ENCODE measurements around the gene SLC17A4.
"Not testable (repeated sequence)": the region's sequence is repeated elsewhere in the genome, so short reads cannot be mapped to it uniquely, and the experiment has no call there.

Gene SLC17A4, protein sequence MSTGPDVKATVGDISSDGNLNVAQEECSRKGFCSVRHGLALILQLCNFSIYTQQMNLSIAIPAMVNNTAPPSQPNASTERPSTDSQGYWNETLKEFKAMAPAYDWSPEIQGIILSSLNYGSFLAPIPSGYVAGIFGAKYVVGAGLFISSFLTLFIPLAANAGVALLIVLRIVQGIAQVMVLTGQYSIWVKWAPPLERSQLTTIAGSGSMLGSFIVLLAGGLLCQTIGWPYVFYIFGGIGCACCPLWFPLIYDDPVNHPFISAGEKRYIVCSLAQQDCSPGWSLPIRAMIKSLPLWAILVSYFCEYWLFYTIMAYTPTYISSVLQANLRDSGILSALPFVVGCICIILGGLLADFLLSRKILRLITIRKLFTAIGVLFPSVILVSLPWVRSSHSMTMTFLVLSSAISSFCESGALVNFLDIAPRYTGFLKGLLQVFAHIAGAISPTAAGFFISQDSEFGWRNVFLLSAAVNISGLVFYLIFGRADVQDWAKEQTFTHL

DNA sequence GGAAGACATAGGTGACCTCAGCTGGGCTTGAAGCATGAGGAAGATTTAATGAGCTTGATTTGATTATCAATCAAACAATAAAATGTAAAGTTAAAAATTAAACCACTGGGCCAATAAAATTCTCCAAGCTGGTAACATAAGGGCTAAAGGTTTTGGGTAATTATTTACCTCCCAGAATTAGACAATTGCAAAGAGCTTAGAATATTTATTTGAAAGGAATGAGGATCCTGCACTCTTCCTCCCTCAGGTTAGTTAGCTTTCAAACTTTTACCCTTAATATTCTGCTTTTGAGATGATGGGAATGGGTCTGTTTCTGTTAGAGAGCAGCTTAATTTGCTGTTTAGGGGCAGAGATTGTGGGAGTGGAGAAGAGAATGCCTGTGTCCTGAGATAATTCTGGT lies at the start of gene SLC17A4:
Gene SLC17A4 (plus strand): TSS at position 208 of the 400 bp plus-strand sequence. CDS start 7,221 bp downstream, outside the sequence.
- DNase-seq = no peak

DNA sequence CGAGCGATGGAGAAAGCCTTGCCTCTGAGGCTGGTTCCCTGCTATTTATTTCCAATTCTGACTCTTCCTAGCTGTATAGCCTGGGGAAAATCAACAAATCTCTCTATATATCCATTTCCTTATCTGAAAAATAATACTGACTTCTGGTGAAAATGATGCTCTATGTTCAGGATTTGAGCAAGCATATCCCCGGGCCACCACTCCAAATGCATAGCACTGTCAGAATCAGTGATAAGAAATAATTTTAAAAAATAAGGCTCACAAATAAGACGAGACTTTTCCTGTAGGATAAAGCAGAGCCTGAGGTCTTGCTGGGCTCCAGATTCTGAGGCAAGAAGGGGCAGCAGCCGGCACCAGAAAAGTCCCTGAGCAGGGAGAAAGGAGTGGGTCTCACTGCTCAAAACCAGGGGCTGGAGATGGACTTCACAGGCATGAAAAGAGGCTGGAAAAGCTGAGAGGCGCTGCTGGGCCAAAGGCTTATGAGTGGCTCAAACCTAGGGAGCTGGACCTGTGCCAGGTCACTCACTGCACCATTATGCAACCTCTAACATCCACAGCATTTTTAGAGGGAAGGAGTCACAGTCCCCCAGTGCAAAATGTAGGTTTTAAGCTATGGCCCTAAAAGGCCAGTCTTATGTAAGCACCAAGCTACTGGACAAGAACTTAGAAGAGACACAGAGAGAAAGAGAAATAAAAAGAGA lies 48.1 kb upstream of the SLC17A4 start:
- DNase-seq = no peak

DNA sequence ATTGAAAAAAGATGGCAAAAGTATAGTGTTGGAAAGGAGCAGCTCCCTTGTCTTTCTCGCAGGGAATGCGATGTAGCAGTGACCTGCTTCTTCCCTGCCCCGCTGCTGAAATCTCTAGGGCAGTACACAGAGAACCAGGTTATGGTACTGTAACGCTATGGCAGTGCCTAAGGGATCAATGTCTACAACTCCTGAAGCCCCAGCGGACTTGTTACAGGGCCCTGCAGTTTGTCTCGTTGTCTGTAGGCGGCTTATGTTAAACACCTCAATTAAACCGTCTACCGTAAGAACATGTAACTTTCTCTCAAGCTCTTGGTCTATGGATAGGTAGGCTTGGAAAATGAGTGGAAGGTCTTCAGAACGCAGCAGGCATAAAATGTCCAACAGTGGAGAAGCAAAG lies 44.8 kb upstream of the SLC17A4 start:
- no peak for DNase-seq

DNA sequence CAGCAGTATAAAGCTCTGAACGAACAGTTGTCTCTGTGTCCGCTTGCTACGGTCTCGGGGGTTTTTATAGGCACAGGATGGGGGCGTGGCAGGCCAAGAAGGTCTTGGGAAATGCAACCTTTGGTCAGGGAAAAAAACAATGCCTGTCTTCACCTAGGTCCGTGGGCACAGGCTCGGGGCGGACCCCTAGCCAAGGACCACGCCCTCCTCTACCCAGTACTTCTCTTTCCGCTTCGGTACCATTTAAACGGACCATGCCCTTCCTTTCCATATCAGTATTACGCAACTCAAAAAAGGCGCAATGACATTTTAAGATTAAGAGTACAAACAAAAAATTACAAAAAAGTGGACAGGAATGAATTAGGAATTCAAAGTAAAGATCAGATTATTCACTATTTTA lies 44.3 kb upstream of the SLC17A4 start:
- no peak for DNase-seq

DNA sequence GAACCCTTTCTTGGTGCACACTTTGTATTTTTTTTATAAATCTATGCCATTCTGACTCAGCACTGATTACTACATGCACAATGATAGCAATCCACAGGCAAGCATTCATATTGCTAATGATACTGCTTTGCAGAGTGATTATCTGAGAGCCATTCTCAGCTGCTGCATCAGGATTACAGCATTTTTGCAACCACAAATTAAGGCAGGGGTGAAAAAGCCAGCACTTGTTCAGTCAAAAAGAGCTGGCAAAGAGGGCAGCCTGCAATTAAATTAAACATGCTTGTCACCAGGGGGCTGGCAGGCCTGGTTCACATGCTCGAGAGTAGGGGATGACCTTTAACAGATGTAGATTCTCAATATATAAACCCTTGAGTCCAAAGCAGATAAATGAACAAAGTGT lies 40.7 kb upstream of the SLC17A4 start:
- no peak for DNase-seq

DNA sequence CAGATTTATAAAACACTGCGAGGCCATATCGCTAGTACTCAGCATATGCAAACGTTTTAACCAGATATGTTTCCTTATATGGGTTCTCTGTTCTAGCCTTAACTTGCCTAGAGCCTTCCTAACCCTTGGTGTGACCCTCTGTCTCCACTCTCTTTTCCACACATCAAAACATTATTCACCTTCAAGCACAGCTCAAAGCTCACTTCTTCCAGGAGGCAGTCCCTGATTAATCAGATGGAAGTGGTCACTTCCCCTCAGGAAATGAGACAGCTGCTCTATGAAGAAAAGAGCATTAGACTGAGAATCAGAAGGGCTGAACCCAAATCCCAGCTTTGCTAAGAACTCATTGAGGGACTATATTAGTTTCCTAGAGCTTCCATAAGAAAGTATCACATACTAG lies 39.8 kb upstream of the SLC17A4 start:
- no peak for DNase-seq

DNA sequence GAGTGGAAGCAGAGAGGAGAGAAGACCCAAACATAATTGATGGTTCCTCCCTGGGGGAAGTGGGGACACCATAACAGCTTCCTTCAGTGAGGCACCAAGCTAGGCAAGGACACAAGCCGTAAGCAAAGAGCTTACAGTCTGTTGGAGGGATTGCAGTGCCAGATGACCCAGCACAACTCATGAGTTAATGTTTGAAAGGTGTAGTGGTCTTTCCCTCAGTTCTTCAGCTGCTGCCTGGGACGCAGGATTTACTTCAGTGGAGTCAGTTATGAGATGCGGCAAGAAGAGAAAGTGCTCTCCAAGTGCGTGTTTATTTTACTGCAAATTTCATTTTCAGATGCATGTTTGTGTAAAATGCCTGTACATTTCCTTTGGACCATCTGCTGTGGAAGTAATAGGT lies 38.7 kb upstream of the SLC17A4 start:
- no peak for DNase-seq

DNA sequence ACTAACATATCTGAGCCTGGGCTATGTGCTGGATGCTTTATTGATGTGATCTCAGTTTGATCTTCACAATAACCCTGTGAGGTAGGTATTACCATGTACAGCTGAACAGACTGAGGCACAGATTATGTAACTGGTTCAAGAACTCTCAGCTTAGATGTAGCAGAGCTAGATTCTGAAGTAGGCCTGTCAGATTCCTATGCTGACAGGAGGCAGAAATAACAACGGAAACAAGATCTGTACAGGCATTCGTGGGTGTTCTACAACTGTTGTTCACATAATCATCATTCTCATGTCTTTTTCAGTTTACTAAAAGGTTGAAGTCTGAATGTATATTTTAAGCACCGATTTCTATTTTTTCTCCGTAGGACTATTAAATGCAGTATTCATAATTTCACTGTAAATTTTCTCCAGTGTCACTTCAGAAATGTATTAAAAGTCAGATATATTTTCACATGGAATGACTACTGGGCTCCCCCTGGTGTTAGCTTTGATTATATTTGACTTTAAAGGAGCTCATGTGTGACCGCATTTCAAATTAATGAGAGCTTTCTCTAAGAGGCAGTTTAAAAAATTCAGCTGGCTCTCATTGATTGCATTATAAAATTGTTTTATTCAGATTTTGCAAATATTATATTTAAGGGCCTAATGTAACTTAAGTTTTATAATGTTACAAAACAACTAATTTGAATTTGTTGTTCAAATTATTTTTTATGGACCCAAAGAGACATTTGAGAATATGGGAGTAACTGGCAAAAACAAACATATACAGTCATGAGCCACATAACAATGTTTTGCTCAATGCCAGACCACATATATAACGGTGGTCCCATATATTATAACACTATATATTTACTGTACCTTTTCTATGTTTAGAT lies 36.4 kb upstream of the SLC17A4 start:
- DNase-seq = no peak

DNA sequence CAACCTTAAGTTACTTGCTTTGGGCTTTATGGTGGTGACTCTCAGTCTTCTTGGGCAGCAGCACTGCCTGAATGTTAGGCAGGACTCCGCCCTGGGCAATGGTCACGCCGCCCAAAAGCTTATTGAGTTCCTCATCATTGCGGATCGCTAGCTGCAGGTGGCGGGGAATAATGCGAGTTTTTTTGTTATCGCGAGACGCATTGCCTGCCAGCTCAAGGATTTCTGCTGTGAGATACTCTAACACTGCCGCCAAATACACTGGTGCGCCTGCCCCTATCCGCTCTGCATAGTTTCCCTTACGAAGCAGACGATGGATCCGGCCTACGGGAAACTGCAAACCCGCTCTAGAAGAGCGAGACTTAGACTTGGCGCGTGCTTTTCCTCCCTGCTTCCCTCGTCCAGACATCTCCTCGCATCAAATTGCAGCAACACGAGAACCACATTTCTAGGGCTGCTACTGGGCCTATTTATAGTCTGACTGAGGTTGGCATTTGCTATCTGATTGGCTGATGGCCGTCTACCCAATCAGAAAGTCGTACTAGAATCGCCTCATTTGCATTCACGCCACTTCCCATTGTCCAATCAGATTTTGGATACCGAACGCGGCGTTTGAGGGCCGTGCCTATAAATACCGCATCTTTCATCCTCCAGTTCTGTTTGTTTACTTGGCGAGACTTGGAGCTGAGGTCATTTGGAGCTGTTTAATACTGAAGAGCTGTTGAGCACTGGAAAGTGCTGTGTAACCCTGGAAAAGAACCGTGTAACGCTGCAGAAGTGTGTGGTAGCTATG lies 28.2 kb upstream of the SLC17A4 start:
- no peak for DNase-seq

DNA sequence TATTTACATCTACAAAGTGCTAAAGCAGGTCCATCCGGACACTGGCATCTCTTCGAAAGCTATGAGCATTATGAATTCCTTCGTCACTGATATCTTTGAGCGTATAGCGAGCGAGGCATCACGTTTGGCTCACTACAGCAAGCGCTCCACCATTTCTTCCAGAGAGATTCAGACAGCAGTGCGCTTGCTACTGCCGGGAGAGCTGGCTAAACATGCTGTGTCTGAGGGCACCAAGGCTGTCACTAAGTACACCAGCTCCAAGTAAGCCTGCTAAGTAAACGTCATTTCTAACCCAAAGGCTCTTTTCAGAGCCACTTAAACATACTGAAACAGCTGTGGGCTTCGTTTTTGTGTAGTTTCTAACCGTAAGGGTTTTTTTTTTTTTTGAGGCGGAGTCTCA lies 27.5 kb upstream of the SLC17A4 start:
- no peak for DNase-seq

DNA sequence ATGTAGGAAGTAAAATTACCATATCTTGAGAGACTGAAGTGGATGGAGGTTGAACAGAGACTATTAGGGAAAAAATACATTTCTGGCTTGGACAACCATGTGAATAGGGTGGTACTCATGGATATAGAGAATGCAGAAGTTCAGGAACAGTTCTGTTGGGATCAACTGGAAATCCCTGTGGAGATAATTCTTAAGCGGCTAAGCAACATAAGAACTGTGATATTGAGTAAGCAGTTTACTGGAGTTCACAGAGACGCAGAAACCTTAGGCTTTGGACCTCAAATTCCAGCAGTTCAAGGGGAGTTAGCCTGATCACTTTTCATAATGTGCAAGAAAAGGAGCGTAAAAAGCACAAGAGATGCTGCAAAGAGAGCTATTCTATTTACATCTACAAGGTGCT lies 23.6 kb upstream of the SLC17A4 start:
- no peak for DNase-seq

DNA sequence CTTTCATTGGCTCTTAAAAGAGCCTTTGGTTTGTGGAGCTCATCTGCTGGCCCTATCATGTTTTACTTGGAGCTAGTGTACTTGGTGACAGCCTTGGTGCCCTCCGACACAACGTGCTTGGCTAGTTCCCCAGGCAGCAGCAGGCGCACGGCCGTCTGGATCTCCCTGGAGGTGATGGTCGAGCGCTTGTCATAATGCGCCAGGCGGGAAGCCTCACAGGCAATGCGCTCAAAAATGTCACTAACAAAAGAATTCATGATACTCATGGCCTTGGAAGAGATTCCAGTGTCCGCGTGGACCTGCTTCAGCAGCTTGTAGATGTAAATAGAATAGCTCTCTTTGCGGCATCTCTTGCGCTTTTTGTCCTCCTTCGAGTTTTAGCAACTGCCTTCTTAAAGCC lies 22.8 kb upstream of the SLC17A4 start:
- DNase-seq = no peak

DNA sequence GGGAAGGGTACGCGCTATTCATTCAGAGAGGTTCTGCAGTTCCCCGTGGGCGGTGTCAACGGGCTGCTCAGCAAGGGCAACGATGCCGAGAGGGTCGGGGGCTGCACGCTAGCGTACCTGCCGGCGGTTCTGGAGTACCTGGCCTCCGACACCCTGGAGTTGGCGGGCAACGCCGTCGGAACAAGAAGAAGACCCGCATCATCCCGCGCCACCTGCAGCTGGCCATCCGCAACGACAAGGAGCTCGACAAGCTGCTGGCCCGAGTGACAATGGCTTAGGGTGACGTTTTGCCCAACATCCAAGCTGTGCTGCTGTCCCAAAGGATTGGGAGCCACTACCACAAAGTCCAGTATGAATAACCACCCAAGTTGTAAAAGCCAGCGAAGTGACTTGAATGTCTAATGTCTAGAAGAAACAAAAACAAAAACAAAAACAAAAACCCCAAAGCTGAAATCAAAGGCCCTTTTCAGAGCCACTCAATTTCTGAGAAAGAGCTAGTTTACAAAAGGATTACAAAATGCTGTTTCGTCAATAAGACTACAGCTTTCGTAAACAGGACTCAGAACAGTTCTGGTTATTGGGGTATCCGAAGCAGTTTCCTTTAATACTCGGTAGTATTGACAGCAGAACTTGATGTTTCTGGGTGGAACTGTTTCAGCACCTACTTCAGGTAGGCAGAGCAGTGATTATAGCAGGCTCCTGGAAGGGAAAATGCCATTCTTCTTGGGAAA lies 21.9 kb upstream of the SLC17A4 start:
- no peak for DNase-seq

DNA sequence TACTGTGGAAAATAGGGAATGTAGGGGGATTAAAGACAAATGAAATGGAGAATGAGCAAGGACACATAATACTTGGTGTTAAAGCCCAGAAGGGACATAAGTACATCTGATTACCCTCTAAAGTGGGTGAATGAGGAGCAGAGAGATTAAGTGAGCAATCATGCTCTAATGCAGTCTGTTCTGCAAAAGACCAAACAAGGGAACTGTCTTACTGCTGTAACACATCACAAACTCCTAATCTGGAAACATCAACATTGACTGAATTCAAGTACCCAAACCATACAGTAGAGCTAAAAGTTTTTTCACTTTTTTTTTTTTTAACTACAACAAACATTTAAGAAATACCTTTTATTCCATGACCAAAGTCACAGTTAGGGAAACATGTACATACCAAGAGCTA lies 19.3 kb upstream of the SLC17A4 start:
- DNase-seq = no peak

DNA sequence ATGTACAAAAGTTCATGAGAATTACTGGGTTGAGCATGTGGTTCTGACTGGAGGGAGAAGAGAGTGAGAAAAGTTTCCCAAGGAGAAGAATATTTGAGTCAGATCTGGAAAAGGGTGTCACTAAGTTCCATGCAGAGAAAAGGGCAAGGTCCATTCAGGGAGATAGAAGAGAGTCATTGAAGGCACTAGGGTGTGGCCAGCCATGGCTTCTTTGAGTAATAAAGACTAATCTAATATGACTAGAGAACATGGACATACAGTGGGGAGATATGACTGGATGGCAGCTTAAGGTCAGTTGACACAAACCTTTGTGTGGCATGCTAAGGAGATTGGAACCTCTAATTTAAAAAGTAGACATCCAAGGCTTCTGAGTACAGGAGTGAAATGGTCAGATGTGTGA lies 10.7 kb upstream of the SLC17A4 start:
- no peak for DNase-seq

DNA sequence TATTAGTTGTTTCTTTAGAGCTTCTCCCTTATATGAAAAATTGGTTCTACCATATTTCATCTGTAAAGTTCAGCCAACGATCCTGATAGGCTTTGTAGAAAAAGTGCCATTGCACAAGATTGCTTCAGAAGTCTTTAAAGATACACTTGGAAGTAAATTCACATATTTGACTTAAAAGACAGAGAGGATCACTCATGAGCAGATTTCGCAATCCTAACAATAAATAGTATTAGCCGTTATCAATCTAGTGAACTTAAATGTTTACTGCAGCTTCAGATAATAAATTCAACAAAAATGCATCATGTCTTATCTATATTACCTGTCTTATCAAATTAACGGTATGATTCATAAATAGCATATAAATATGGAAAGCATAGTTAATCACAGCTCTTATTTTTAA lies 8.7 kb upstream of the SLC17A4 start:
- DNase-seq = no peak

DNA sequence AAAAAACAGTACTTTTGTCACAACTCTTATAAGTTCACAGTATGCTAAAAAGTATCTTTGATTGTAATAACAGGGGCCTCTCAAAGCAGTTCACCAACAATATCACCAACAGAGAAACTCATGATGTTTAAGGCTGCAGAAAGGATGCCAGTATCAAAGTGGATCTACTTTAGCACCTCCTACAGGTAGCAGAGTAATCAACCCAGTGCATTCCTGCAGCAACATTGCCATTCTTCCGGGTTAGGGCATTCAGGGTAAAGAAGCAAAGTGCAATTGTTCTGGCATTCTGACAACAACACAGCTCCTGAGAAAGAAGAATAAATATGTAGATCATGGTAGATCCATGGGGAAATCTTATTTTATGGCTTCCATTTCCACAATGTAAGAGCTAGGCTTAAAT lies 7.6 kb upstream of the SLC17A4 start:
- DNase-seq = no peak

DNA sequence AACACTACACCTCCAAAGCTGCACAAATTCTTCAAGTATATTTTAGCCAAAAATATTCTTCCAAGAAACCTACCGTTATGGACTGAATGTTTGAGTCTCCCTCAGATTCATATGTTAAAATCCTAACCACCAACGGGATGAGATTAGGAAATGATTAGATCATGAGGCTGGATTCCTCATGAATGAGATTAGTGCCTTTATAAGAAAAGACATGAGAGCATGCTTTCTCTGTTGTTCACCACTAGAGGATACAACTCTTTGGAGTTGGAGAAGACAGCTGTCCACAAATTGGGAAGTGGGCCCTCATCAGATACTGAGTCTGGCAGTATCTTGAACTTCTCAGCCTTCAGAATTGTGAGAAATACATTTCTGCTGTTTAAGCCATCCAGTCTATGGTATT lies 7.1 kb upstream of the SLC17A4 start:
- no peak for DNase-seq

DNA sequence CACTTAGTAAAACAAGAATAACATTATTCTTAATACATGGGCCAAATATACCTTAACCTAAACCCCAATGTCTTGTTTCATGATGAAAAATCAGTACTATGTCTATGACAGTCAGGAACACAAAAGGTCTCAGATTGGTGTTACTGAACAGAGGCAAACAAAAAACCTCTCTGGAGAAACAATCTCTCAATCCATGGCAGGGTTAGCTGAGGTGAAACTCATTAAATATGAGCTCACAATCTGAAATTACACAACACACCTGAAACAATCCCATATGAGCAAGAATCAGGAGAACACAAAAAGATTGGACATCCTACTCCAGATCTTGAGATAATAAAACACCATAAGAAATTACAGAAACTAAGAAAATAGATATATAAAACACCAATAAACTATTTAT lies 6.5 kb upstream of the SLC17A4 start:
- no peak for DNase-seq

DNA sequence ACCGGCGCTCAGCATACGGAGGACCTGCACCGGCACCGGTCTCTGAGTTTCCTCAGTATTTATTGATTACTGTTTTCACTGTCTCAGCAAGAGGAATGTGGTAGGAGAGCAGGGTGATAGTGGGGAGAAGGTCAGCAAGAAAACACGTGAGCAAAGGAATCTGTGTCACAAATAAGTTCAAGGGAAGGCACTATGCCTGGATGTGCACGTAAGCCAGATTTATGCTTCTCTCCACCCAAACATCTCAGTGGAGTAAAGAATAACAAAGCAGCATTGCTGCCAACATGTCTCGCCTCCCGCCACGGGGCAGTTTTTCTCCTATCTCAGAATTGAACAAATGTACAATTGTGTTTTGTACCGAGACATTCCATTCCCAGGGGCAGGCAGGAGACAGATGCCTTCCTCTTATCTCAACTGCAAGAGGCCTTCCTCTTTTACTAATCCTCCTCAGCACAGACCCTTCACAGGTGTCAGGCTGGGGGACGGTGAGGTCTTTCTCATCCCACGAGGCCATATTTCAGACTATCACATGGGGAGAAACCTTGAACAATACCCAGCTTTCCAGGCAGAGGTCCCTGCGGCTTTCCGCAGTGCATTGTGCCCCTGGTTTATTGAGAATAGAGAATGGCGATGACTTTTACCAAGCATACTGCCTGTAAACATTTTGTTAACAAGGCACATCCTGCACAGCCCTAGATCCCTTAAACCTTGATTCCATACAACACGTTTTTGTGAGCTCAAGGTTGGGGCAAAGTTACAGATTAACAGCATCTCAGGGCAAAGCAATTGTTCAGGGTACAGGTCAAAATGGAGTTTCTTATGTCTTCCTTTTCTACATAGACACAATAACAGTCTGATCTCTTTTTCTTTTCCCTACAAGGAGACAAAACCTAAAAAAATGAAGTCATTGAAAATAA lies 5.7 kb upstream of the SLC17A4 start:
- not testable (repeated sequence) for DNase-seq

DNA sequence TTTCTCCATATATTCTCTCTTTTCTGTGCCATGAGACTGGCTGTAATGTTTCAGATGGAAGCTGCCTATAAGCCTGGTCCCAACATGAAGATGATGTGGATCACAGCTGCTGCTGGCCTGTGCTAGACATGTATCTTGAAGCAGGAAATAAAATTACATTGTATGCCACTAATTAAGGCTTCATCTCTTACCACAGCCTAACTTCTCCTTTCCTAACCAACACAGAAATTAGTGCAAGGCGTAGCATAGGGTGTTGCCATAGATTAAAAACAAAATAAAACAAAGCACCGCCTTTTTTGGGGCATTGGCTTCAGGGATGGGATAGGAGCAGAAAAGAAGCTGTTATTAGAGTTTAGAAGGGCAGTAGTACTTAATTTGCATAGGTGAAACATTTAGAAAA lies 4.7 kb upstream of the SLC17A4 start:
- DNase-seq = no peak
